Esophagus muscularis mucosa (tissue), 3 donors: Measurements from ENCODE around the gene GGTLC2.
"Not testable (repeated sequence)": the region's sequence is repeated elsewhere in the genome, so short reads cannot be mapped to it uniquely, and the experiment has no call there.

Experiments
- EP300 ChIP-seq: sonication (generic); formaldehyde crosslinking; IDR thresholded peaks from one replicate; pipeline ENCODE4 v1.6.1; 2017; ENCODE audit warnings: antibody characterized with exemption
- POLR2AphosphoS5 ChIP-seq, 2 donors: sonication (generic); formaldehyde crosslinking; IDR thresholded peaks; one replicate each; pipeline ENCODE4 v1.6.1; 2017; ENCODE audit warnings: antibody characterized with exemption in 2 of 2

DNA sequence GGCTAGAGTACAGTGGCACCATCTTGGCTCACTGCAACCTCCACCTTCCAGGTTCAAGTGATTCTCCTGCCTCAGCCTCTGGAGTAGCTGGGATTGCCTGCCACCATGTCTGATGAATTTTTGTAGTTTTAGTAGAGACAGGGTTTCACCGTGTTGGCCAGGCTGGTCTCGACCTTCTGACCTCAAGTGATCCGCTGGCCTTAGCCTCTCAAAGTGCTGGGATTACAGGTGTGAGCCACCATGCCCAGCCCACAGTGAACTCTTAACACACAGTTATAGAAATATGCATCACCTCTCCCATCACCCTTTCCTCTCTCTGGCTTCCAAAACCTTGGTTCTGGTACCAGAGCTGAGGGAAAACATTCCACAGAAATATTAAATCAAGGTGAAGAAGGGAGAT is 36.4 kb upstream of the GGTLC2 start:
- not testable (repeated sequence) for TF ChIP-seq EP300; POLR2AphosphoS5 (IDR thresholded peaks at IDR 0.05)
